AG04449 (cell line): ENCODE measurements around the gene CTDP1.
"Not testable (repeated sequence)": the region's sequence is repeated elsewhere in the genome, so short reads cannot be mapped to it uniquely, and the experiment has no call there.

Source experiments
- CTCF ChIA-PET: fragments of 350-600 bp; formaldehyde crosslinking; extraction: SDS; loops from one replicate; lab custom pipeline; 2021; ENCODE audit warnings: antibody characterized with exemption; lab: Yijun Ruan, JAX
- POLR2A ChIA-PET: fragments of 400-600, 350-600 bp; formaldehyde crosslinking; extraction: SDS; loops from one replicate; lab custom pipeline; 2020; ENCODE audit warnings: antibody characterized with exemption, inconsistent platforms; lab: Yijun Ruan, JAX
- DNase-seq: peaks from one replicate; pipeline ENCODE4 v3.0.0-alpha.2; 2010; ENCODE audit warnings: low read depth, low spot score
- H3K4me3 ChIP-seq: 2 replicates; pipeline ENCODE4 v1.5.1; 2011; ENCODE audit warnings: low read depth, mild to moderate bottlenecking, control low read depth, low read length
- TF ChIP-seq, protein P1 (sequence below): IDR thresholded peaks from one replicate; pipeline ENCODE4 v1.5.1; 2011; ENCODE audit warnings: mild to moderate bottlenecking, moderate library complexity, low read length, control low read depth, inconsistent platforms; ENCODE audit not compliant: insufficient read depth; ENCODE audit errors: missing control alignments

The CTDP1 gene

DNA sequence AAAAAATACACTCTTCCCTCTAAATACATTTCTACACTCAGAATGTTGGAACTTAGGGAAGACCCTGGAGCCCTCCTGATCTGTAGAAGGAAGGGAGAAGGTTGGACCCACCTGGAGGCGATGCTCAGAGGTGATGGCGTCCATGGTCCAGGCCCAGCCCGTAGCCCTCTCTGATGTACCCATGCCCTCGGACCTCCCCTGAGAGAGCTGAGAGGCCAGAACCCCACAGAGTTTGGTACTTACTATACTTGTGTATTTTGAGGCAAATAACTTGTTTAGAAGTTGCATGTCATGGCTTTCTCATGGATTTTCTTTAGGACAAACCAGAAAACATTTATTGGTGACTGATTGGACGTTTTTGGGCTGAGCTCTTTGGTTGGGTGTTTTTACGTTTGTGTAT is 10.5 kb downstream of the CTDP1 start:
- CTCF ChIA-PET = no interaction called here

DNA sequence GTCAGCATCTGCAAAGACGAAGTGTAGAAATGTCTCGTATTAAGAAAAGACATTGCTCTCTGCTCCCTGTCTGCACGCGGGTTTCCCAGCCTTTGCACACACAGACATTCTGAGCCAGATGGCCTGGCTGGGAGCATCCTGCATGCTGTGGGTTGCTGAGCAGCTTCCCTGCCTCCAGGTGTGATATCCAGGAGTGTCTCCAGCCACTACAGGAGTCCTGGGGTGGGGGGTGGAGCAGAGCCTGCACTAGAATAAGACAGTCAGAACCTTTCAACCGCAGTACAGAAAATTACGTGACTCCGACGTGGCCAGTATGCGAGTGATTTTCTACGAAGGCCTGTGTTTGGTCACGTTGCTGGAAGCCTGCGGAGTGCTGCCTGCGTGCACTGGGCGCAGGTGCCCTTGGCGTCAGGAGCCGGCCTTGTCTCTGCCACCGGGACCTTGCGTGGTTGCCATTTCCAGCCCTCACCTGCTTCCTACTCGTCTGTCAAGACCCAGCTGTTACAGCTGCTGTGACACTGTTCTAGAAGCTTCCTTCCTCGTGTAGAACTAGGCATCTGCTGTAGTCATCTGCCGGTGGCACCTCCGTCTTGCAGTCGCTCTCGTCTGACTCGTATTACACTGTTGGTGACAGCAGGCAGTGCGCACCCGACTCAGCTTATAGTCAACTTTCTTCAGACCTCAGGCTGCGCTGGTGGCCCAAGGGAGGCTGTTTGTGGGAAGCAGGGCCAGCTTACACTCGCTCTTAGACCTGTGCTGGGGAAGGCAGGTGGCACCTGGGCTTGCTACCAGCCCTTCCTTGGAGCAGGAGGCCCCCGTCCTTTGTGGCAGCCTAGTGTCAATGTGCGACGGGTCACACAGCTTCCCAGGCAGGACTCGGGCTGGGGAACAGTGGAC is 11.2 kb downstream of the CTDP1 start:
- no peak for DNase-seq
- CTCF ChIA-PET = no interaction called here
- TF ChIP-seq, protein P1, sequence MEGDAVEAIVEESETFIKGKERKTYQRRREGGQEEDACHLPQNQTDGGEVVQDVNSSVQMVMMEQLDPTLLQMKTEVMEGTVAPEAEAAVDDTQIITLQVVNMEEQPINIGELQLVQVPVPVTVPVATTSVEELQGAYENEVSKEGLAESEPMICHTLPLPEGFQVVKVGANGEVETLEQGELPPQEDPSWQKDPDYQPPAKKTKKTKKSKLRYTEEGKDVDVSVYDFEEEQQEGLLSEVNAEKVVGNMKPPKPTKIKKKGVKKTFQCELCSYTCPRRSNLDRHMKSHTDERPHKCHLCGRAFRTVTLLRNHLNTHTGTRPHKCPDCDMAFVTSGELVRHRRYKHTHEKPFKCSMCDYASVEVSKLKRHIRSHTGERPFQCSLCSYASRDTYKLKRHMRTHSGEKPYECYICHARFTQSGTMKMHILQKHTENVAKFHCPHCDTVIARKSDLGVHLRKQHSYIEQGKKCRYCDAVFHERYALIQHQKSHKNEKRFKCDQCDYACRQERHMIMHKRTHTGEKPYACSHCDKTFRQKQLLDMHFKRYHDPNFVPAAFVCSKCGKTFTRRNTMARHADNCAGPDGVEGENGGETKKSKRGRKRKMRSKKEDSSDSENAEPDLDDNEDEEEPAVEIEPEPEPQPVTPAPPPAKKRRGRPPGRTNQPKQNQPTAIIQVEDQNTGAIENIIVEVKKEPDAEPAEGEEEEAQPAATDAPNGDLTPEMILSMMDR = no peak
- no peak overlapping the region for H3K4me3 ChIP-seq
- POLR2A ChIA-PET = interaction anchor here (0.6 kb wide), 1 partner anchor 18 kb away, joined by 4 read pairs; no protein-coding TSS in a partner anchor

More for the DNA sequence above, 10.5 kb downstream of the CTDP1 start:
- POLR2A ChIA-PET = no interaction called here
- DNase-seq = no peak
- TF ChIP-seq, protein P1 = no peak
- H3K4me3 ChIP-seq = no peak overlapping the region

DNA sequence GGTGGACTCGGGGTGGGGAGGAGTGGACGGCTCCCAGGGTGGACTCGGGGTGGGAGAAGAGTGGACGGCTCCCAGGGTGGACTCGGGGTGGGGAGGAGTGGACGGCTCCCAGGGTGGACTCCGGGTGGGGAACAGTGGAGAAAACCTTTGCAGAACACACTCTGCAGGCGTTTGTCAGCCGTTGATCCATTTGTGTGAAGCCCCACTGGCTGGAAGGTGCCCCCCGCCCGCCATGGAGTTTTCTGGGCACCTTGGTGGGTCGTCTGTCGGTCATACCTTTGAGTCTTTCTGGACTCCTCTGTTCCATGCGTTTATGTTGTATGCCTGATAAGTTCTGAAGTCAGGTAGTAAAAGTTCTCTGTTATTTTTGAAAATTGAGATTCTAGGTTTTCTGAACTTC is 12.5 kb downstream of the CTDP1 start:
- no peak overlapping the region for H3K4me3 ChIP-seq
- ChIA-PET CTCF (no interaction called here), POLR2A (no interaction called here)
- no peak for DNase-seq
- TF ChIP-seq, protein P1 = no peak

DNA sequence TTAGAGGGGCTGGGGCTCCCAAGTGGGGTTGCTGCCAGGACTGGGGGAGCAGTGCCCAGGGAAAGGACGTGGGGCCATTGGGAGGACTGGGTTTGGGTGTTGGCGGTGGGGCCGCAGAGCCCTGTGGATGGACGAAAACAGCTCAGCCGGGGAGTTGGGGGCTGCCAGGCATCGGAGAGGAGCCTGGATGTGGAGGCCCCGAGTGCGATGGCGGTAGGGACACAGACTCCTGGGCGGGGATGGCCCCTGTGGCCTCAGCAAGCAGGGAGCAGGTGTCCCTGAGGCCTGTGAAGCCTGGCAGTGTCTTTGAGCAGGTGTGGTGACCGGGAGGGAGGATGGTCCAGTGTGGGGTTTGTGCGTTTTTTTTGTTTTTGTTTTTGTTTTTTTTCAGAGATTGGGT is 13.3 kb downstream of the CTDP1 start:
- CTCF ChIA-PET = interaction anchor here (0.9 kb wide), 1 partner anchor 13 kb away, joined by 4 read pairs; the partner anchor contains the start of gene CTDP1
- POLR2A ChIA-PET = no interaction called here
- TF ChIP-seq, protein P1 = no peak
- H3K4me3 ChIP-seq = no peak overlapping the region
- no peak for DNase-seq

DNA sequence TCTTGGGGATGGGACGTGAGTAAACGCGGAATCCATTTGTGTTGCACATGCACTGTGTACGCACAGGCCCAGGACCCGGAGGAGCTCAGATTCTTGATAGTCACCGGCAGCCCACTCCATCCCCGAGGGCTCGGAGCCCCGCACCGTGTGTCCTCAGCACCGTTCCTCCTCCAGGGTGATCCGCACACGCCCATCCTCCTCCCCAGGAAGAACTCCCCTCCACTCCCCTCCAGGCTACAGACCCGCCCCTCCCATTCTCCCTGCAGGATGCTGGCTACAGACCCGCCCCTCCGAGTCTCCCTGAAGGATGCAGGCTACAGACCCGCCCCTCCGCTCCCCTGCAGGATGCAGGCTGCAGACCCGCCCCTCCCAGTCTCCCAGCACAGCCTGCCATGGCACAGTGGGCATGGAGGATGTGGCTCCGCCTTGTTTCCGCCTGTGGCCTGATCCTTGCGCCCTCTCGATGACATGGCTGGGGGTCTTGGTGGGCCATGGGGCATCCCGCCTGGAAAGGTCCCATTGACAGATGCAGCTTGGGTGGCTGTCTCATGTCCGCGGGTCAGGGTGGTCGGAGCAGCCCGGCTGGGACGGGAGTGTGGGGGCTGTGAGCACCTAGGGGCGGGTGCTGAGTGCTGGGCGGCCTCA is 14.1 kb downstream of the CTDP1 start:
- ChIA-PET POLR2A (no interaction called here), CTCF (no interaction called here)
- H3K4me3 ChIP-seq = no peak overlapping the region
- TF ChIP-seq, protein P1 = no peak
- DNase-seq = no peak

DNA sequence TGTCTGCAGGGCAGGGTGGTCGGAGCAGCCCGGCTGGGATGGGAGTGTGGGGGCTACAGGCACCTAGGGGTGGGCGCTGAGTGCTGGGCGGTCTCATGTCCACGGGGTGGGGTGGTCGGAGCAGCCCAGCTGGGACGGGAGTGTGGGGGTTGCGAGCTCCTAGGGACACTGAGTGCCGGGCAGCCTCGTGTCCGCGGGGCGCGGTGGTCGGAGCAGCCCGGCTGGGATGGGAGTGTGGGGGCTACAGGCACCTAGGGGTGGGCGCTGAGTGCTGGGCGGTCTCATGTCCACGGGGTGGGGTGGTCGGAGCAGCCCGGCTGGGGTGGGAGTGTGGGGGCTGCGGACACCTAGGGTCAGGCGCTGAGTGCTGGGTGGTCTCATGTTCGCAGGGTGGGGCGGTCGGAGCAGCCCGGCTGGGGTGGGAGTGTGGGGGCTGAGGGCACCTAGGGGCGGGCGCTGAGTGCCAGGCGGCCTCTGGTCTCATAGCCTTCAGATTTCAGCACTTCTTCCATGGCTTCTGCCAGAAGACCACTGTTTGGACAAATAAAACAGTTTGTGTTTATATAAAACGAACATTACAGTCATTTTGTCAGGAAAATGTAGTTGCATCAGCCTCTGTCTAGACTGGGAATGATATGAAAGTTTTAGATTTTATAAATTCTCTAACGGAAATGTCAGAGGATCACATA is 14.7 kb downstream of the CTDP1 start:
- POLR2A ChIA-PET, H3K4me3 ChIP-seq, CTCF ChIA-PET, DNase-seq: not testable (repeated sequence)
